NCI-H69 (cell line): ENCODE measurements around the gene SYN1.

Source experiments
- DNase-seq: peaks from one replicate; lab custom pipeline; 2025; lab: John Stamatoyannopoulos, UW

SYN1 gene

GRCh38 chrX:47595716-47596251 is 23.9 kb downstream of the SYN1 start:
- no peak for DNase-seq

GRCh38 chrX:47593522-47593921 is 26.1 kb downstream of the SYN1 start:
- no peak for DNase-seq

DNA sequence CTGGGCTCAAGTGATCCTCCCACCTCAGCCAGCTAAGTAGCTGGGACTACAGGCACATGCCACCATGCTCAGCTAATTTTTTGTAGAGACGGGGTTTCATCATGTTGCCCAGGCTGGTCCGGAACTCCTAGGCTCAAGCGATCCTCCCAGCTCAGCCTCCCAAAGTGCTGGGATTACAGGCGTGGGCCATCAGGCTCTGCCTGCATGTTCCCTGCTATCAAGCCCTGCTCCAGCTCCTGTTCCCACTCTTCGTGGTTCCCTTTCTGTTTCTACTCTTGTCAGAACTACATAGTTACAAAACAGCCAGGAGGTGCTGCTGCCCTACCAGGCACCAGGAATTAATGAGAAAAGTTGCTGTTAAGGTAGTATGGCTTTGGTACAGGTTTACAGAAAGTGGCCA is 28.7 kb downstream of the SYN1 start:
- DNase-seq, result no peak

DNA sequence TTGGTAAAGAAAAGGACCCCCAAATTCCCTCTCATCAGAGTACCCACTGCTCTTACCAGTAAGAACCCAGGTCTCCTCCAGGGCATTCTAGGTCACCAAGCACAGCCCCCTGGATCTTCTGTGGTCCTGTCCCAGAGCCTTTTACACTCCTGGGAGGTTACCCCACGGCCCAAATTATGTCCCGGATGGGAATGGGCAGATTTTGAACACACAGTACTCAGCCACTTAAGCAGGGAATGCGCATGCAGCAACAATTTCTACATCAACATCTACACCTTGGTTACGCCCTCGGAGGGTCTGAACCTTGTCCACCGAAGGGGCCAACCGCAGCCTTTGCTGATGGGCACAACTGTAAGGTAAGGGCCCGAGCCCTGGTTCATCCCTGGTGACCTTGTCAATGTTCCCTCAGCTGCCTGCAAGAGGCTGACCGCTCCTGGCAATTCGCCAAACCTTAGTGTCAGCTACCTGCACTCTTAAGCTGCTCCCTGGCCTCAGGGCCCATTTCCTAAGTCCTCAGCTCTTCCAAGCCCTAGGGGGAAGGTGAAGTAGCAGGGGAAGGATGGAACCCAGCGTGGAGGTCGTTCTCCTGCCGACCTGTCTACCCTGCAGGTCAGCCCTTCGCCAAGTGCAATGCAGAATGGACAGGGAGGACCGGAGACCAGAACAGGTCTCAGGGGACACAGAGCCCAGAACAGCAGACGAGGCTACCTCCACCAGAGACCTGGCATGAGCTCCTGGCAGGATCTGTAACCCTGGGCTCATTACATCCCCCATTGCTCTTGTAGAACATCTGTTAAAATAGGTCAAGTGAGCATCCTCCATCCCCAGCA is 31.5 kb downstream of the SYN1 start:
- DNase-seq, result no peak

- peak; percentile 8 for DNase-seq
These were observed 32.4 kb downstream of the SYN1 start for GRCh38 chrX:47587091-47587891.

DNA sequence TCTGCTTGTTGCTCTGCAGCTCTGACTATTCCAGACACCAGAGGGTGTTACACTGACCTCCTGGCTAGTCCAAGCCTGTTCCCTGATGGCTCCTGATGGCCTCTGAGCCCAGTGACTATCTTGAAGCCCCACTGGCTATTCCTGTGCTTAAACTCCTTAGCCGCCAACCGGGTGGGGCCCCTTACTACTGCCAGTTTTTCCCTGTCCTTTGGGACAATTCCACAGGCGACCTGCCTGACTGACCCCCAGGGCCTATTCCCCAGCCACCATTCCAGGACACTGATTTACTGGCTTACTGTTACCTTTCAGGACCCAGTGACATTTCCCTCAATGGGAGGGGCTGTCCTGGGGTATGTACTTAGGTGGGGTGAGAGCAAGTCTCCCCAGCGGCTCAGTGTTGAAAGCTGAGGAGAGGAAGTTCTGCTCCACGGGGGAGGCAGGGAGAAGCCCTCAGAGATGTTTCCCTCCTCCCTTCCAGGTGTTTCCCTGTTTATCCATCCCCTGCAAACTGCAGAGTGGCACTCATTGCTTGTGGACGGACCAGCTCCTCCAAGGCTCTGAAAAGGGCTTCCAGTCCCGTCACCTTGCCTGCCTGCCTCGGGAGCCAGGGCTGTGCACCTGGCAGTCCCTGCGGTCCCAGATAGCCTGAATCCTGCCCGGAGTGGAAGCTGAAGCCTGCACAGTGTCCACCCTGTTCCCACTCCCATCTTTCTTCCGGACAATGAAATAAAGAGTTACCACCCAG is 33.4 kb downstream of the SYN1 start:
- no peak for DNase-seq

- no peak for DNase-seq
These were observed 34.4 kb downstream of the SYN1 start for GRCh38 chrX:47585273-47585672.

DNA sequence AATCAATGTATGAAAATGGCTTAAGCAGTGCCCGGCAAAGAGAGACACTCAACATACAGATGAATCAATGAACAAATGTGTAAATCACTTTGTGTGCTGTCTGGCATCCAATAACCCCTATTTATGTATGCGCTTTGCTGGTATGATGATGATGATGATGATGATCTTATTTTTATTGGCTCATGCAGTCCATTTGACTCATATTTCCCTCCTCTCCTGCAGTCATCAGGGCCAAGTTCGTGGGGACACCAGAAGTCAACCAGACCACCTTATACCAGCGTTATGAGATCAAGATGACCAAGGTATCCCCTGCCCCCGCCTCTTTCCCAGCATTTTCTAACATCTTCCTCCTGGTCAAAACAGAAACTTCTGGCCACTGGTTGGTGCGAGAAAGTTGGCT is 34.9 kb downstream of the SYN1 start:
- DNase-seq, result no peak

DNA sequence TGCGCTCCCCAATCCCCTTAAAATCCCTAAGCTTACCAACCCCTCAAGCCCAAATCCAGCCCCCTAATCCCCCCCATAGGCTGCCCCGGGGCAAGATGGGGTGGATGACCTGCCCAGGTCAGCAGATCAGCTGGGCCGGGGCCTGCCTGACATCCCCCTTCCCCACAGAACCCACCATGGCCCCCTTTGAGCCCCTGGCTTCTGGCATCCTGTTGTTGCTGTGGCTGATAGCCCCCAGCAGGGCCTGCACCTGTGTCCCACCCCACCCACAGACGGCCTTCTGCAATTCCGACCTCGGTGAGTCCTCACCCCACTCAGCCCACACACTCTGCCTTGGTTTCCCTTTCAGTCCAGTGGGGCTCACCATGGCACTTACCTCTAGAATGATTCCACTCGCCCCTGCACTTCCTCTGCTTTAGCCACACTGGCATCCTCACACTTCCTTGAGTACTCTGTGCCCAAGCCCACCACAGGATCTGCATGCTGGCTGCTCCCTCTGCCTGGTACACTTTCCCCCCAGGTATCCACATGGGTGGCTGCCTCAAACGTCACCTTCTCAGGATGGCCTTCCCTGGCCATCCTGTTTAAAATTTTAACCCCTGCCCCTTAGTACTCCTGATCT is 36.3 kb downstream of the SYN1 start:
- DNase-seq, result no peak

- peak; percentile 92 for DNase-seq
These were observed 37.7 kb downstream of the SYN1 start, which contains the start of gene TIMP1 for GRCh38 chrX:47581731-47582647. Gene TIMP1, plus strand, starts transcription at chrX:47582436. Its CDS starts 980 bp downstream, at chrX:47583416.

DNA sequence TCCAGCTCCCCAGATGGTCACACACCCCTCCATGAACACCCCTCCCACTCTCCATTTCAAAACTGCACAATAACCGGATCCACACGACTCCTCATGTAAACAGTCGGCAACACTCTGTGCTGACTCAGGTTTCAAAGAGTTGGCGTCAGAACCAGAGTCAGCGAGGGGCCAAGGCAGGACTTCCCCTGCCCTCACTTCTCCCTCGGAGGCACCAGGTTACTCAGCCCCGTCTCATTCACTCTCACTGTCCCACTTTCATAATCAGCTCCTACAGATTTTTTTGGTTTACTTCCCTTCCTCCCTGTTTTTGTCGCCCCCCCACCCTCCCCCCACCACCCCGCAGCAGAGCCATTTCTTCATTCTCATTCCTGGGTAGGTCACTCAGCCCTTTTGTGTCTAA is 40.1 kb downstream of the SYN1 start:
- DNase-seq, result no peak

DNA sequence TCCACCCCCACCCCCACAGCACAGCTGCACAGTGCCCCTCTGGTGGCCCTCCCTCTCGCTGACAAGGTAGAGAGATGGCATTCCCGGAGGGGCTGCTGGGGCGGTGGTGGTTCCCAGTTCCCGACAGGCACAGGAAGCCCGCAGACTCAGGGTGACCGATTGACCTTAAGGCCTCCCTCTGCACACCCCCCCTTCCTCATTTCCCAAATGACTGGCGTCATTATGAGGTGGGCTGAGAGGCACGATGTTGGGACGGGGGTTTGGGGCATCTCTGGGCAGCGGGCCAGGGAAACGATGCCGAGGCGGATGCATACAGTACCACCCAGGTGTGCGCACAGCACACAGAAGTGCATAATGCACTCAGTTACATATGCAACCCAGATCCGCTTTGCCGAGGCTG is 41.0 kb downstream of the SYN1 start:
- DNase-seq, result no peak

- DNase-seq, result no peak
These were observed 41.8 kb downstream of the SYN1 start for GRCh38 chrX:47577901-47578300.

DNA sequence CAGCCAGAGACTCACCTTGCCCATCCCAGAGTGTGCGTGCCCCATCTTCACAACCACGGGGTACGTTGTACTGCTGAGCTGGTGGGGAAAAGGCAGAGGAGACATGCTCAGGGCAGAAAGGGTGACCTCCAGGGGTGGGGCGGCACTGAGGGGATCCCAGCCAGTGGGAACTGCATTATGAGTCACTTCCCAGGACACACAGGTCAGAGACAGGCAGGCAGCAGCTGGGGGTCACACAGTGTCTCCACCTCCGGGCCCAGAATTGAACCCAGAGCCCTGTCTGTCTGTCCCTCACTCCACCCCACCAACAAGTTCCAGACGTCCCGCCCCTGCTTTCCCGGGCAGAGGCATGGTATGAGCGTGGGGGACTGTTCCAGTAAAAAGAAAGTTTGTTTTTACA is 42.2 kb downstream of the SYN1 start:
- DNase-seq, result no peak

DNA sequence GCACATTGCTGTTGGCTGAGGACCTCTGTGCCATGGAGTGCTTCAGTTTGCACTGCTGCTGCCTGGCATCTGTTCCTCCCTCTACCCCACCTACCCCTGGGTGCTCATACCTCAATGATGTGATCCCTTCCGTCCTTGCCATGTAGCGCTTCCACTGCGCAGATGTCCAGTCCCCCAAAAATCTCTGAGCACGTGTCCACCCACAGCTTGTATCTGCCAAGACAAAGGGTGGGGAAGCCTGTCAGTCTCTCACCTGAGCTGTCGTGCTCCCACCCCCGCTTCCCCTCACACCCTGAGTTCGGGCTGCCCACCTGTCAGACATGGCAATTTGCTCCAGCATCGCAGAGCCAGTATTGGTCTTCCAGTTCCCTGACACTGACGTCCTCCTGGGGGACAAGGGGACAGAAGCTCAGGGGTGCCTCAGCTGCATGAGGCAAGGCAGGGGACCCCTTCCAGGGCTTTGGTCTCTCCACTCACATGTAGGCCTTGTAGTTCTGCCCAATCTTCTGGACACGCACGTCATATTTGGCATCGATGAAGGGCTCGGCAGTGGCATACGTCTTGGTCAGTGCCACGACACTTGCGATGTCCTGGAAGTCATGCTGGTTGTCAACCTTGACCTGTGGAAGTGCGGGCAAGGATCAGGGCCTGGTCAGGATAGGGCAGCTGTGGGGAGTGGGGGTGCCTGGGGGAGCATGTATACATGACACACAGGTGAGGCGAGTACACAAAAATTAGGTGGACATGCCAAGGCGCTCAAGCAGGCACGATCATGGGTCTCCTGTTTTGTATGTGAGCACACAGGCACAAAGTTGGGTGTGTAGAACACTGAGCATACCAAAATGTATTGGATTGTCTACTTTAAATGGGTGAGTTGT is 43.4 kb downstream of the SYN1 start:
- DNase-seq, result no peak

DNA sequence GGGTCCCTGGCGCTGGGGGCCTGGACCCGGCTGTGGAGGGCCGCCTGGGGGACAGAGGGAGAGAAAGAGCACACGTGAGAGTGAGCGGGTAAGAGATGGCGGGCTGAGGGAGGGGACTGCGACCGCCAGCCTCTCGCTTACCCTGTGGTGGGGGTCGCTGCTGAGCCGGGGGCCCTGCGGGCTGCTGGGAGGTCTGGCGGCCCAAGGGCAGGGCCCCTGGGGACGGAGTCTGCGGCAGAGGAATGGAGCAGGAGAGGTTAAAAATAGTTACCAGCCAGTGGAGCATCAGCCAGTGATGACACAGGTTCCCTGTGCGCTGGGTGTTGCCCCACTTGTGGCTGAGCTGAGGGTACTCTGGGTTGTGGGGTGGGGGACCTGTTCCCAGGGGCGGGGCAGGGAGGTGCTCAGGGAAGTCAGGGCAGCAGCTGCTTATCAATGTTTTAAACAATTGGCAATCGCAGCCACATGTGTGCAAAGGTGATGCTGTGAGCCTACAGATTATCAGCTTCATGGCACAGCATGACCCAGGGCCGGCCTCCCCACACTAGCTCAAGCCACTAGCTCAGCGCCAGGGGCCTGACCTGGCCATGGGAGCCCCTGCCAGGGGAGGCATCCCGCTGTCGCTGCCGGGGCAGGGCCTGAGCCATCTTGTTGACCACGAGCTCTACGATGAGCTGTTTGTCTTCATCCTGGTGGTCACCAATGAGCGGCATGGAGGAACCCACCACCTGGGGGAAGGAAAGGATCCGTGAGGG is 44.9 kb downstream of the SYN1 start:
- no peak for DNase-seq

GRCh38 chrX:47574076-47574546 is 45.5 kb downstream of the SYN1 start:
- DNase-seq, result no peak

- no peak for DNase-seq
These were observed 46.1 kb downstream of the SYN1 start for GRCh38 chrX:47573341-47574075.
